Parathyroid adenoma (tissue), 2 donors: ENCODE measurements around the gene SPECC1.
A peak's percentile ranks its signal among the peaks of the same experiment; 100 is the strongest.

Source experiments
- H2AFZ ChIP-seq: fragments of 300-600 bp; sonication (generic); one replicate; pipeline ENCODE4 v1.7.0; 2017; ENCODE audit warnings: antibody characterized with exemption, mild to moderate bottlenecking
- H3K27ac ChIP-seq: fragments of 300-600 bp; sonication (generic); one replicate; pipeline ENCODE4 v1.7.0; 2017
- H3K27me3 ChIP-seq: fragments of 300-600 bp; sonication (generic); one replicate; pipeline ENCODE4 v1.7.0; 2017; ENCODE audit warnings: low read length; ENCODE audit not compliant: control insufficient read depth, insufficient read depth
- H3K36me3 ChIP-seq: fragments of 300-600 bp; sonication (generic); one replicate; pipeline ENCODE4 v1.7.0; 2017; ENCODE audit warnings: low read length; ENCODE audit not compliant: control insufficient read depth, insufficient read depth
- H3K4me1 ChIP-seq: fragments of 300-600 bp; sonication (generic); one replicate; pipeline ENCODE4 v1.7.0; 2017; ENCODE audit warnings: control low read depth
- H3K4me2 ChIP-seq: fragments of 300-600 bp; sonication (generic); one replicate; pipeline ENCODE4 v1.7.0; 2017; ENCODE audit warnings: low read length
- H3K4me3 ChIP-seq: fragments of 300-600 bp; sonication (generic); one replicate; pipeline ENCODE4 v1.7.0; 2017; ENCODE audit warnings: low read depth, low read length
- H3K79me2 ChIP-seq: fragments of 300-600 bp; sonication (generic); one replicate; pipeline ENCODE4 v1.7.0; 2017; ENCODE audit warnings: control low read depth
- H3K9ac ChIP-seq: fragments of 300-600 bp; sonication (generic); one replicate; pipeline ENCODE4 v1.7.0; 2017; ENCODE audit warnings: mild to moderate bottlenecking
- H3K9me3 ChIP-seq: fragments of 300-600 bp; sonication (generic); one replicate; pipeline ENCODE4 v1.7.0; 2017; ENCODE audit warnings: low read length; ENCODE audit not compliant: control insufficient read depth
- CTCF ChIP-seq: fragments of 300-600 bp; sonication (generic); IDR thresholded peaks from one replicate; pipeline ENCODE4 v1.7.0; 2017; ENCODE audit warnings: antibody characterized with exemption, mild to moderate bottlenecking
- donor health status: primary hyperparathyroidism.

The SPECC1 gene

GRCh38 chr17:19986941-19987861 lies 22.0 kb upstream of the SPECC1 start:
- no peak for TF ChIP-seq CTCF
- Histone ChIP-seq H3K36me3 (no peaks in the 10 kb centered on the region), H3K9me3 (no peaks in the 10 kb centered on the region)

GRCh38 chr17:19987897-19988296 lies 21.3 kb upstream of the SPECC1 start:
- no peaks in the 10 kb centered on the region for H3K27me3 ChIP-seq
- no peak overlapping the region for H3K4me3 ChIP-seq
- H3K9me3 ChIP-seq: no peaks in the 10 kb centered on the region
- no peaks in the 10 kb centered on the region for H3K4me1 ChIP-seq
- no peak overlapping the region for H3K27ac ChIP-seq
- no peak overlapping the region for H3K9ac ChIP-seq
- H2AFZ ChIP-seq: no peak overlapping the region
- no peak overlapping the region for H3K4me2 ChIP-seq
- H3K79me2 ChIP-seq: no peaks in the 10 kb centered on the region
- H3K36me3 ChIP-seq: no peaks in the 10 kb centered on the region
- no peak for TF ChIP-seq CTCF

More at GRCh38 chr17:19986941-19987861, 22.0 kb upstream of the SPECC1 start:
- H3K4me2 ChIP-seq: no peak overlapping the region
- H2AFZ ChIP-seq: no peak overlapping the region
- H3K27me3 ChIP-seq: no peaks in the 10 kb centered on the region
- H3K9ac ChIP-seq: no peak overlapping the region
- no peaks in the 10 kb centered on the region for H3K4me1 ChIP-seq
- no peak overlapping the region for H3K4me3 ChIP-seq
- no peaks in the 10 kb centered on the region for H3K79me2 ChIP-seq
- H3K27ac ChIP-seq: no peak overlapping the region

GRCh38 chr17:19991252-19991885 lies 17.8 kb upstream of the SPECC1 start:
- H3K36me3 ChIP-seq: no peaks in the 10 kb centered on the region
- H3K9me3 ChIP-seq: no peaks in the 10 kb centered on the region
- no peaks in the 10 kb centered on the region for H3K79me2 ChIP-seq
- H3K9ac ChIP-seq: no peak overlapping the region
- TF ChIP-seq CTCF: no peak
- H3K4me2 ChIP-seq: no peak overlapping the region
- H3K27ac ChIP-seq: no peak overlapping the region
- no peak overlapping the region for H2AFZ ChIP-seq
- H3K4me1 ChIP-seq: no peaks in the 10 kb centered on the region
- no peaks in the 10 kb centered on the region for H3K27me3 ChIP-seq
- no peak overlapping the region for H3K4me3 ChIP-seq

GRCh38 chr17:19992803-19993713 lies 16.1 kb upstream of the SPECC1 start:
- H3K9ac ChIP-seq: no peak overlapping the region
- H3K27me3 ChIP-seq: no peaks in the 10 kb centered on the region
- no peaks in the 10 kb centered on the region for H3K36me3 ChIP-seq
- H3K4me2 ChIP-seq: no peak overlapping the region
- peak overlapping the region; percentile 23 for H2AFZ ChIP-seq
- no peaks in the 10 kb centered on the region for H3K9me3 ChIP-seq
- H3K27ac ChIP-seq: no peak overlapping the region
- TF ChIP-seq CTCF: peak; percentile 72
- H3K79me2 ChIP-seq: no peaks in the 10 kb centered on the region
- H3K4me1 ChIP-seq: no peaks in the 10 kb centered on the region
- no peak overlapping the region for H3K4me3 ChIP-seq
